ENCODE results near the gene PAPPA. TPM values are rescaled to one million over a fixed set of nuclear protein-coding genes. Genes with fewer than 3 reads are reported as not detected.

PAPPA gene
- total RNA-seq, 1 experiment from 2014 or later, result 0.05 TPM

DNA sequence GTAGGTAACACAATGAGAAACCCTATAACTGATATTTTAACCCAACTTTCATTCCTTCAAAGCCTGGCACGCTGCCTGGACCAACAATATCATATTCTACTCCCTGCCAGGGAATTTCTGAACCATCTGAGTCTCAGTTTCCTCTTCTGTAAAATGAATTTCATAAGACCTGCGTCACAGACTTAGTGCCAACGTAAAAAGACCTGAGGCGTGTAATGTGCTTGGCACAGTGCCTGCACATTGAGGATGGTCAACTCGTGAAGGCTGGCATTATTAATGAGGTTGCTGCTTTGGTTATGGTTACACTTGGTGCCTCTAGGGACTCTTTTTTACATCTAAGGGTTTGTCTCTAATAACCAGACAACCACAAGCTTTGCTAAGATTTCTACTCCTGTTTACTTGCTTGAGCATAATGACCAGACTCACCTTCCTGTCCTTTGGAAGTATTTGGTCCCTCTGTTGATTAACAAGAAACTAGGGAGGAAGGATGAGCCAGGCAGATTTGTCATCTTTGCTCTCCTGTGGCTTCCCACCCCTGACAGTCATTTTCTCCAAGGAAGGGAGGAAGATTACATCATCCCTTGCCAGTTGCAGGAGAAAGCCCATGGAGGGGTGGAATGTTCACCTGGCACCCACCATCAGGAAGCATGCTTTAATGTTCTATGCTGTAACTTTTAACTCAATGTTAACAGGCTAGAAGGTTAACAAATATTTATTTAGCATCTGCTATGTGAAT lies 79.0 kb downstream of the PAPPA start:
- BruUV-seq (replicated peaks), result no TSS peak
- ChIA-PET CTCF (no interaction called here), POLR2A (no interaction called here), RAD21 (ENCODE audit: low non-redundant PET in 1 of 2, low total read pairs in 2 of 2, uncharacterized antibody in 2 of 2, unreplicated experiment in 2 of 2) (no interaction called here)
- Histone ChIP-seq H2AFZ (ENCODE audit: low read depth, low read length, poor library complexity, severe bottlenecking) (no peak overlapping the region), H3K4me1 (ENCODE audit: control insufficient read depth in 1 of 2, insufficient read depth in 2 of 2, low read length in 2 of 2) (no peaks in the 10 kb centered on the region), H3K79me2 (ENCODE audit: insufficient read depth, low read length) (no peaks in the 10 kb centered on the region), H3K9me2 (ENCODE audit: insufficient read depth) (no peaks in the 10 kb centered on the region), H3K27ac (ENCODE audit: low read depth, low read length) (no peak overlapping the region), H4K20me1 (ENCODE audit: insufficient read depth) (no peaks in the 10 kb centered on the region), H3K9ac (ENCODE audit: low read length) (no peak overlapping the region), H3K4me2 (ENCODE audit: low read length) (no peak overlapping the region), H3K27me3 (ENCODE audit: insufficient read depth, low read length) (peaks cover 34% of the 10 kb centered on the region), H3K4me3 (replicated peaks in 1 of 2; ENCODE audit: low read depth in 1 of 2, low read length in 2 of 2) (no peak overlapping the region), H3K9me3 (ENCODE audit: control insufficient read depth in 1 of 2, insufficient read depth in 1 of 2, low read depth in 1 of 2, low read length in 2 of 2) (no peaks in the 10 kb centered on the region), H3K36me3 (ENCODE audit: control insufficient read depth in 1 of 2, insufficient read depth in 2 of 2, low read length in 2 of 2) (no peaks in the 10 kb centered on the region)
- intact Hi-C loops (cut with micrococcal nuclease), result no loop called here
- no peak for ATAC-seq
- no peak for TF ChIP-seq REST (IDR thresholded peaks at IDR 0.05; ENCODE audit: low read depth)
- TF ChIP-seq YY1 (IDR thresholded peaks at IDR 0.05; ENCODE audit: extremely low read depth, insufficient replicate concordance, low read depth, low read length), result no peak
- TF ChIP-seq ZNF274 (IDR thresholded peaks at IDR 0.05; ENCODE audit: low read depth, low read length), result no peak
- TF ChIP-seq SIN3A (IDR thresholded peaks at IDR 0.05; ENCODE audit: low read depth), result no peak
- TF ChIP-seq ZFX (IDR thresholded peaks at IDR 0.05), result no peak
- TF ChIP-seq EZH2phosphoT487 (IDR thresholded peaks at IDR 0.05; ENCODE audit: borderline replicate concordance), result no peak
- TF ChIP-seq POLR2AphosphoS5 (IDR thresholded peaks at IDR 0.05; ENCODE audit: low read depth, low read length), result no peak
- no peak for TF ChIP-seq JUND (IDR thresholded peaks at IDR 0.05)
- TF ChIP-seq EGR1 (IDR thresholded peaks at IDR 0.05; ENCODE audit: low read depth), result no peak
- TF ChIP-seq, protein P1, sequence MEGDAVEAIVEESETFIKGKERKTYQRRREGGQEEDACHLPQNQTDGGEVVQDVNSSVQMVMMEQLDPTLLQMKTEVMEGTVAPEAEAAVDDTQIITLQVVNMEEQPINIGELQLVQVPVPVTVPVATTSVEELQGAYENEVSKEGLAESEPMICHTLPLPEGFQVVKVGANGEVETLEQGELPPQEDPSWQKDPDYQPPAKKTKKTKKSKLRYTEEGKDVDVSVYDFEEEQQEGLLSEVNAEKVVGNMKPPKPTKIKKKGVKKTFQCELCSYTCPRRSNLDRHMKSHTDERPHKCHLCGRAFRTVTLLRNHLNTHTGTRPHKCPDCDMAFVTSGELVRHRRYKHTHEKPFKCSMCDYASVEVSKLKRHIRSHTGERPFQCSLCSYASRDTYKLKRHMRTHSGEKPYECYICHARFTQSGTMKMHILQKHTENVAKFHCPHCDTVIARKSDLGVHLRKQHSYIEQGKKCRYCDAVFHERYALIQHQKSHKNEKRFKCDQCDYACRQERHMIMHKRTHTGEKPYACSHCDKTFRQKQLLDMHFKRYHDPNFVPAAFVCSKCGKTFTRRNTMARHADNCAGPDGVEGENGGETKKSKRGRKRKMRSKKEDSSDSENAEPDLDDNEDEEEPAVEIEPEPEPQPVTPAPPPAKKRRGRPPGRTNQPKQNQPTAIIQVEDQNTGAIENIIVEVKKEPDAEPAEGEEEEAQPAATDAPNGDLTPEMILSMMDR (IDR thresholded peaks at IDR 0.05 in 2 of 3, conservative IDR thresholded peaks at IDR 0.05 in 1 of 3; ENCODE audit: borderline replicate concordance in 1 of 3, insufficient read depth in 1 of 3, low read depth in 2 of 3, low read length in 2 of 3), result no peak
- TF ChIP-seq CEBPB (IDR thresholded peaks at IDR 0.05; ENCODE audit: low read depth), result no peak
- no peak for TF ChIP-seq ELF1 (IDR thresholded peaks at IDR 0.05; ENCODE audit: borderline replicate concordance, low read depth)
- no peak for TF ChIP-seq SP1 (IDR thresholded peaks at IDR 0.05; ENCODE audit: low read depth)
- no peak for DNase-seq (ENCODE audit: low read depth, low spot score)
